NB4 (cell line): Measurements from ENCODE around the gene LMOD3.

Experiments
- DNase-seq: peaks from one replicate; pipeline ENCODE4 v3.0.0; 2010; ENCODE audit warnings: low read depth
- H3K4me3 ChIP-seq: one replicate; pipeline ENCODE4 v1.5.1; 2011; ENCODE audit warnings: mild to moderate bottlenecking, low read depth, low read length, moderate library complexity
- MYC ChIP-seq: IDR thresholded peaks from 2 replicates; pipeline ENCODE4 v1.6.1; 2011; ENCODE audit warnings: low read depth, low read length
- POLR2A ChIP-seq: IDR thresholded peaks from 2 replicates; pipeline ENCODE4 v1.6.1; 2011; ENCODE audit warnings: mild to moderate bottlenecking; ENCODE audit not compliant: insufficient read length; ENCODE audit errors: extremely low read depth
- TF ChIP-seq, protein P1 (sequence below): IDR thresholded peaks from 2 replicates; pipeline ENCODE4 v1.6.1; 2011; ENCODE audit warnings: low read depth, low read length
- TF ChIP-seq, protein P2 (sequence below): IDR thresholded peaks from one replicate; pipeline ENCODE4 v1.5.1; 2012; ENCODE audit warnings: low read depth, low read length

Gene LMOD3

GRCh38 chr3:69144631-69145245, 22.3 kb upstream of the LMOD3 start:
- DNase-seq, result peak; percentile 28
- H3K4me3 ChIP-seq, result no peak overlapping the region
- TF ChIP-seq MYC, result no peak
- TF ChIP-seq, protein P1, sequence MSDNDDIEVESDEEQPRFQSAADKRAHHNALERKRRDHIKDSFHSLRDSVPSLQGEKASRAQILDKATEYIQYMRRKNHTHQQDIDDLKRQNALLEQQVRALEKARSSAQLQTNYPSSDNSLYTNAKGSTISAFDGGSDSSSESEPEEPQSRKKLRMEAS, result no peak
- TF ChIP-seq, protein P2, sequence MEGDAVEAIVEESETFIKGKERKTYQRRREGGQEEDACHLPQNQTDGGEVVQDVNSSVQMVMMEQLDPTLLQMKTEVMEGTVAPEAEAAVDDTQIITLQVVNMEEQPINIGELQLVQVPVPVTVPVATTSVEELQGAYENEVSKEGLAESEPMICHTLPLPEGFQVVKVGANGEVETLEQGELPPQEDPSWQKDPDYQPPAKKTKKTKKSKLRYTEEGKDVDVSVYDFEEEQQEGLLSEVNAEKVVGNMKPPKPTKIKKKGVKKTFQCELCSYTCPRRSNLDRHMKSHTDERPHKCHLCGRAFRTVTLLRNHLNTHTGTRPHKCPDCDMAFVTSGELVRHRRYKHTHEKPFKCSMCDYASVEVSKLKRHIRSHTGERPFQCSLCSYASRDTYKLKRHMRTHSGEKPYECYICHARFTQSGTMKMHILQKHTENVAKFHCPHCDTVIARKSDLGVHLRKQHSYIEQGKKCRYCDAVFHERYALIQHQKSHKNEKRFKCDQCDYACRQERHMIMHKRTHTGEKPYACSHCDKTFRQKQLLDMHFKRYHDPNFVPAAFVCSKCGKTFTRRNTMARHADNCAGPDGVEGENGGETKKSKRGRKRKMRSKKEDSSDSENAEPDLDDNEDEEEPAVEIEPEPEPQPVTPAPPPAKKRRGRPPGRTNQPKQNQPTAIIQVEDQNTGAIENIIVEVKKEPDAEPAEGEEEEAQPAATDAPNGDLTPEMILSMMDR, result no peak
- TF ChIP-seq POLR2A, result no peak

- TF ChIP-seq, protein P1, result no peak
- TF ChIP-seq, protein P2, result no peak
- TF ChIP-seq MYC, result no peak
- no peak for DNase-seq
- no peak overlapping the region for H3K4me3 ChIP-seq
Measured at GRCh38 chr3:69143612-69144011, 21.2 kb upstream of the LMOD3 start.

- no peak for DNase-seq
- H3K4me3 ChIP-seq, result no peak overlapping the region
- TF ChIP-seq POLR2A, result no peak
- TF ChIP-seq, protein P2, result no peak
Measured at GRCh38 chr3:69142797-69143454, 20.5 kb upstream of the LMOD3 start.

- H3K4me3 ChIP-seq, result no peak overlapping the region
- TF ChIP-seq, protein P1, result no peak
- TF ChIP-seq POLR2A, result no peak
- TF ChIP-seq MYC, result no peak
- TF ChIP-seq, protein P2, result no peak
- DNase-seq, result no peak
Measured at GRCh38 chr3:69142090-69142489, 19.7 kb upstream of the LMOD3 start.

DNA sequence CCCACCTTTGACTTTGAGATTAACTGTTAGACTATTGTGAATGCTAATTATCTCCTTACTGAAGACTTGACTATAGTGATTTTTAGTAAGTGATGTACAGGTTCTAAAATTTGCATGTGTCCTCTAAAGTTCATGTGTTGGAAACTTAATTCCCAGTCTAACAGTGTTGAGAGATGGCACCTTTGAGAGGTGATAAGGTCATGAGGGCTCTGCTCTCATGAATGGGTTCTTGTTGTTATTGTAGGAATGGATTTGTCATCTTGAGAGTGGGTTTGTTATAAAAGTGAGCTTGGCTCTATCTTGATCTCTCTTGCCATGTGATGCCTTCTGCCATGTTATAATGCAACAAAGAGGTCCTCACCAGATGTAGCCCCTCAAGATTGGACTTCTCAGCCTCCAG, 18.9 kb upstream of the LMOD3 start:
- H3K4me3 ChIP-seq, result no peak overlapping the region
- no peak for TF ChIP-seq POLR2A
- no peak for TF ChIP-seq MYC
- TF ChIP-seq, protein P1, result no peak
- TF ChIP-seq, protein P2, result no peak
- DNase-seq, result no peak
